ENCODE results near the gene PPP2R5E.

The PPP2R5E gene

DNA sequence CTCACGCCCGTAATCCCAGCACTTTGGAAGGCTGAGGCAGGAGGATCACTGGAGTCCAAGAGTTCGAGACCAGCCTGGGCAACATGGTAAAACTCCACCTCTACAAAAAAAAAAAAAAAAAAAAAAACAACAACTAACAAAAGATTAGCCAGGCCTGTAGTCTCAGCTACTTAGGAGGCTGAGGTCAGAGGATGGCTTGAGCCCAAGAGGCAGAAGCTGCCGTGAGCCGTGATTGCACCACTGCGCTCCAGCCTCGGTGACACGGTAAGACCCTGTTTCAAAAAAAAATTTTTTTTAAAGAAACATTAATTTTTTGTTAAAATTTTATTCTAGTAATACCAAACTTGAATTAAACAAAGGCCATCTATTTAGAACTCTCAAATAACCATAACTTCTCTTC is 77.8 kb downstream of the PPP2R5E start:
- H3F3A ChIP-seq (ENCODE audit: insufficient read depth, low read length), result no peaks in the 10 kb centered on the region
- H3K27me3 ChIP-seq (ENCODE audit: insufficient read depth, low read length), result no peaks in the 10 kb centered on the region
- H3K79me2 ChIP-seq (ENCODE audit: insufficient read depth, low read length), result peaks cover 71% of the 10 kb centered on the region
- no peak overlapping the region for H2AFZ ChIP-seq (ENCODE audit: low read length)
- H3K4me3 ChIP-seq (ENCODE audit: low read depth, low read length, poor library complexity, severe bottlenecking), result no peak overlapping the region
- H3K27ac ChIP-seq (ENCODE audit: low read depth, low read length, poor library complexity, severe bottlenecking), result no peak overlapping the region
- H3K9me3 ChIP-seq (ENCODE audit: low read length), result no peaks in the 10 kb centered on the region
- TF ChIP-seq, protein P1, sequence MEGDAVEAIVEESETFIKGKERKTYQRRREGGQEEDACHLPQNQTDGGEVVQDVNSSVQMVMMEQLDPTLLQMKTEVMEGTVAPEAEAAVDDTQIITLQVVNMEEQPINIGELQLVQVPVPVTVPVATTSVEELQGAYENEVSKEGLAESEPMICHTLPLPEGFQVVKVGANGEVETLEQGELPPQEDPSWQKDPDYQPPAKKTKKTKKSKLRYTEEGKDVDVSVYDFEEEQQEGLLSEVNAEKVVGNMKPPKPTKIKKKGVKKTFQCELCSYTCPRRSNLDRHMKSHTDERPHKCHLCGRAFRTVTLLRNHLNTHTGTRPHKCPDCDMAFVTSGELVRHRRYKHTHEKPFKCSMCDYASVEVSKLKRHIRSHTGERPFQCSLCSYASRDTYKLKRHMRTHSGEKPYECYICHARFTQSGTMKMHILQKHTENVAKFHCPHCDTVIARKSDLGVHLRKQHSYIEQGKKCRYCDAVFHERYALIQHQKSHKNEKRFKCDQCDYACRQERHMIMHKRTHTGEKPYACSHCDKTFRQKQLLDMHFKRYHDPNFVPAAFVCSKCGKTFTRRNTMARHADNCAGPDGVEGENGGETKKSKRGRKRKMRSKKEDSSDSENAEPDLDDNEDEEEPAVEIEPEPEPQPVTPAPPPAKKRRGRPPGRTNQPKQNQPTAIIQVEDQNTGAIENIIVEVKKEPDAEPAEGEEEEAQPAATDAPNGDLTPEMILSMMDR (IDR thresholded peaks at IDR 0.05; ENCODE audit: low read length), result no peak
- no peak for TF ChIP-seq EZH2 (IDR thresholded peaks at IDR 0.05; ENCODE audit: borderline replicate concordance, low read length)
- no peaks in the 10 kb centered on the region for H3K36me3 ChIP-seq (ENCODE audit: insufficient read depth, low read length)
- H3K4me1 ChIP-seq (ENCODE audit: insufficient read depth, low read length, severe bottlenecking), result peaks cover 15% of the 10 kb centered on the region
- no peak overlapping the region for H3K4me2 ChIP-seq (ENCODE audit: low read length)
- no peaks in the 10 kb centered on the region for H4K20me1 ChIP-seq (ENCODE audit: insufficient read depth, low read length)
- no peak overlapping the region for H3K9ac ChIP-seq (ENCODE audit: low read length)
- H3K9me2 ChIP-seq (ENCODE audit: low read depth, low read length), result no peaks in the 10 kb centered on the region

DNA sequence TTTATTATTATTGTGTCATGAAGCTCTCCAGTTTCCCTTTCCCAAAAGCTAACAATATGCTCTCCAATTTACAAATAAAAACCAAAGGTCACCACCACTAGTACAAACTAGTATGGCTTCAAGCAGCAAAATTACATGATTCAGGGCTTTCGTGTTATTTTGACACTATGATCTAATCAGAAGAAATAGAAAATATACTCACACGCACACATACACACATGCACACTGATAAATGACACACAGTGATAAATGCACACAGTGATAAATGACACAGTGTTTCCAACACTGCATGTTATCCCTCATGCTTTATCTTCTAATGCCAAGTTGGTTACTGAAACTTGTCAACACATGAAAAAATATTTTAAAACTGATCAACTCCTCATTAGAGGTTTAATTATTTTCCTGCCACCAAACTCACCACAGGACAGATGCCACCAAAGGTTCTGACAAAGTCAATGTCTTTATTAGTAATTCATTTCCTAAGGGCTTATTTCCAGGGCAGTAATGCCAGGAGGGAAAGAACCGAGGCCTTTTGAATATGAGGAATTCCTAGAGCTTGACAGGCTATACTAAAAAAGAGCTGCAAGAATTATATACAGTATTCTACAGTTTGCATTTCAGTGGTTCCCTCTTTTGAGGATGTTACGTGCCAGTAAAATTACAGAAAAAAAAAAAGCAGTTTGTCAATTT is 82.4 kb downstream of the PPP2R5E start:
- no peak for TF ChIP-seq EZH2 (IDR thresholded peaks at IDR 0.05; ENCODE audit: borderline replicate concordance, low read length)
- TF ChIP-seq, protein P1 (IDR thresholded peaks at IDR 0.05; ENCODE audit: low read length), result no peak
- H3K79me2 ChIP-seq (ENCODE audit: insufficient read depth, low read length), result peaks cover 72% of the 10 kb centered on the region

DNA sequence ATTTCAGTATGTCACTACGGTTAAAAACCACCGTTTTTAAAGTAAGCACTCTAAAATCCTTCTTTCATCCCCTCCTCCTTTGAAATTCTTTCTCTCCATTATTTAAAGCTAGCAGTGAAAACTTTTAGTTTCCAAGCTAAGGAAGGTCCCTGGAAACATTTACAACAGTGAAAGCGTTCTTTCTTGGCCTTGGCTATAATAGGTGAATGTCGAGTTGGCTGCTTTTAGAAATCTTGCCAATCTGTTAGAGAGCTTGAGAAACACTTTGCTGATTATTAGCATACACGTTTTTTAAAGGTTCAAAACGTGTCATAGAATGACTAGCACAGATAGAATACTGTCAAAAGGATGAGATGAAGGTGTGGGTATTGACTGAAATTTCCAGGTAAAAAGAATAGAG is 83.4 kb downstream of the PPP2R5E start:
- Histone ChIP-seq H2AFZ (ENCODE audit: low read length) (no peak overlapping the region), H3K4me1 (ENCODE audit: insufficient read depth, low read length, severe bottlenecking) (no peaks in the 10 kb centered on the region), H4K20me1 (ENCODE audit: insufficient read depth, low read length) (no peaks in the 10 kb centered on the region), H3K27ac (ENCODE audit: low read depth, low read length, poor library complexity, severe bottlenecking) (no peak overlapping the region), H3F3A (ENCODE audit: insufficient read depth, low read length) (no peaks in the 10 kb centered on the region), H3K36me3 (ENCODE audit: insufficient read depth, low read length) (no peaks in the 10 kb centered on the region), H3K4me2 (ENCODE audit: low read length) (no peak overlapping the region), H3K9me3 (ENCODE audit: low read length) (no peaks in the 10 kb centered on the region), H3K4me3 (ENCODE audit: low read depth, low read length, poor library complexity, severe bottlenecking) (no peak overlapping the region), H3K9ac (ENCODE audit: low read length) (no peak overlapping the region), H3K79me2 (ENCODE audit: insufficient read depth, low read length) (peaks cover 70% of the 10 kb centered on the region), H3K27me3 (ENCODE audit: insufficient read depth, low read length) (no peaks in the 10 kb centered on the region), H3K9me2 (ENCODE audit: low read depth, low read length) (no peaks in the 10 kb centered on the region)
- TF ChIP-seq, protein P1 (IDR thresholded peaks at IDR 0.05; ENCODE audit: low read length), result no peak
- no peak for TF ChIP-seq EZH2 (IDR thresholded peaks at IDR 0.05; ENCODE audit: borderline replicate concordance, low read length)

More for the DNA sequence above, 82.4 kb downstream of the PPP2R5E start:
- H3K9me2 ChIP-seq (ENCODE audit: low read depth, low read length), result no peaks in the 10 kb centered on the region
- no peaks in the 10 kb centered on the region for H3K27me3 ChIP-seq (ENCODE audit: insufficient read depth, low read length)
- no peaks in the 10 kb centered on the region for H3K9me3 ChIP-seq (ENCODE audit: low read length)
- no peak overlapping the region for H2AFZ ChIP-seq (ENCODE audit: low read length)
- no peak overlapping the region for H3K27ac ChIP-seq (ENCODE audit: low read depth, low read length, poor library complexity, severe bottlenecking)
- no peaks in the 10 kb centered on the region for H3K36me3 ChIP-seq (ENCODE audit: insufficient read depth, low read length)
- no peak overlapping the region for H3K9ac ChIP-seq (ENCODE audit: low read length)
- H3K4me1 ChIP-seq (ENCODE audit: insufficient read depth, low read length, severe bottlenecking), result no peaks in the 10 kb centered on the region
- H4K20me1 ChIP-seq (ENCODE audit: insufficient read depth, low read length), result no peaks in the 10 kb centered on the region
- H3K4me3 ChIP-seq (ENCODE audit: low read depth, low read length, poor library complexity, severe bottlenecking), result no peak overlapping the region
- no peaks in the 10 kb centered on the region for H3F3A ChIP-seq (ENCODE audit: insufficient read depth, low read length)
- no peak overlapping the region for H3K4me2 ChIP-seq (ENCODE audit: low read length)

Measured in OCI-LY1 (cell line).